HG03460 (cell line): ENCODE data around the gene KCNC3.

ENCODE experiments used
- ATAC-seq: cut with Tn5 transposase; IDR thresholded peaks from one replicate; pipeline ENCODE4 v1.9.1; 2021; ENCODE audit not compliant: unreplicated experiment

KCNC3 gene

DNA sequence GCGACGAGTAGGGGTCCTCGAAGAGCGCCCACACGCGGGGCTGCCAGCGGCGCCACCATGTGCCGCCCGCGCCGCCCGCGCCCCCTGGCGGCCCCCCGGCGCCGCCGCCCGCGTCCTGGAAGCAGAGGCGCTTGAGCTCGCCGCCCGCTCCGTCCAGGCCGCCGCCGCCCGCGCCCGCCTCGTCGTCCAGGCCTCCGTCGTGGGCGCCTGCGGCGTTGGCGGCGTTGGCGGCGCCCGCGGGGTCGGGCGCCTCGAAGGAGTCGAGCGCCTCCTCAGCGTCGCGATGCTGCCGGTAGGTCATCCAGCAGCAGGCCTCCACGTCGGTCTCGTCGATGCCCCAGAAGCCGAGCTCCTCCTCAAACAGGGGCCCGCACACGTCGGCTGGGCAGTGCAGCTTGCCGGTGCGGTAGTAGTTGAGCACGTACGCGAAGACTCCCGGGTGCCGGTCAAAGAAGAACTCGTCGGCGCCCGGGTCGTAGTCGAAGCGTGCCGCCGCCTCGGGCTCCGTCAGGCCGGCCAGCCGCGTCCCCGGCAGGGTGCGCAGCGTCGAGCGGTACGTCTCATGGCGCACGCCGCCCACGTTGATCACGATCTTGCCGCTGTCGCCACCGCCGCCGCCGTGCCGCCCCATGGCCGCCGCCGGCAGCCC is 829 bp downstream of the KCNC3 start:
- ATAC-seq, result no peak

GRCh38 chr19:50327461-50328223 is 1.5 kb downstream of the KCNC3 start:
- ATAC-seq, result no peak

DNA sequence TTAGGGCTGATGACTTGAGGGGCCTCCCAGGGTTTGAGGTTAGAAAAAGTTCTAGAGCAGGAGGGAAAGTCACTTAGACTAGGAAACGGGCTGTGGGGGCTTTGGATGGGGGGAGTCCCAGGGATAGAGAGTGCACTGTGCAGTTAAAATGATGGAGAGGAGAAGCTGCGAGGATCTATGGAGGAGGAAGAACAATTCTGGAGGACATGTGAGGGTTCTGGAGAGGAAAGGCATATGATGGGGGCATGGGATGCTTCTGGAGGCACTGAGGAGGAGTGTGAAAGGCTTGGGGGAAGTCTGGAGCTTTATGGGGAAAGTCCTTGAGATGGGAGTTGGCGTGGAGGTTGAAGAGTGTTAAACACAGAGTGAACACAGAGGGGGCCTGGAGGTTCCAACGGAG is 2.2 kb downstream of the KCNC3 start:
- no peak for ATAC-seq

DNA sequence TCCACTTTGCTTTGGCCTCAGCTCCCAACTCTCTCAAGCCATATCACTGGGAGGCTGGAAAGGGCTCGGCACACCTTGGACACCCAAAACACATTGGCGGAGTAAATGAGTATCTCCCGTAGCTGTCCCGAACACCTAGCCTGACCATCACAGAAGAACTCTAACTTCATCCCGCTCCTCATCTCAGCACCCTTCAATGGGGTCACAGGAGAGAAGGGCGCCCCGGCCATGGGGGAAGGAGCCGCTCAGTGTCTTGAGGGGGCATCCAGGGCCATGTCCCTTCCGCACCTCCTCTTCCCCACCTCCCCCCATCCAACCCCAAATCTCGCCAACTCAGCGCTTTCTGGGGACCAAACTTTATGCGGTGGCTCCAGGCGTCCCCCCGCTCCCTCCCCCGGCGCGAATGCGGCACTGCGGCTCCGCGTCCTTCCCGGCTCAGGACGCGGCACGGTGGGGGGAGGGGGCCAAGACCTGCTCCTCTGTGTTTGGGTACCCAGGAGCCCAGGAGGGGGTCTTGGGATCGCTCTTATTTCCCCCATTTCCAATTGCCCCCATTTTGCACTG is 3.0 kb downstream of the KCNC3 start:
- no peak for ATAC-seq

GRCh38 chr19:50325310-50326100 is 3.7 kb downstream of the KCNC3 start:
- ATAC-seq, result no peak

GRCh38 chr19:50324331-50324730 is 4.8 kb downstream of the KCNC3 start:
- no peak for ATAC-seq

- ATAC-seq, result no peak
Measured at GRCh38 chr19:50323782-50324133, 5.4 kb downstream of the KCNC3 start.

- no peak for ATAC-seq
Measured at GRCh38 chr19:50322931-50323781, 6.0 kb downstream of the KCNC3 start.

GRCh38 chr19:50322234-50322633 is 6.9 kb downstream of the KCNC3 start:
- ATAC-seq, result no peak

DNA sequence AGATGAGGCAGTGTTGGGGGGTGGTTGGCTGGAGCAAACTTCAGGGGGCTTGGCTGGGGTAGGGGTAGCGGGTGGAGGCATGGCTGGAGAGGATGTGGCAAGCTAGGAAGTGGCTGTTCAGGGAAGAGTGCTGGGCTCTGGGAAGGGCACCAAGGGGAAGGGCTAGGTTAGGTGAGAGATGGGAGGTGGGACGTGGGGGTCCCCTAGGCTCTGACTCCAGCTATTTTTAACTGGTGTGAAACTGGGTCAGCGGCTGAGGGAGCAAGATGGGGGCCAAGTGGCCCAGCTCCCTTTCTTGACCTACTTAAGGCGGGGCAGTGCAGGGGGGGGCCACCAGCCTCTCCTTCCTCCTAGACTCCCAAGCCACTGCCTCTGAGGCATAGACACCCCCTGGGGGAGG is 7.3 kb downstream of the KCNC3 start:
- no peak for ATAC-seq

GRCh38 chr19:50320596-50320995 is 8.6 kb downstream of the KCNC3 start:
- no peak for ATAC-seq

DNA sequence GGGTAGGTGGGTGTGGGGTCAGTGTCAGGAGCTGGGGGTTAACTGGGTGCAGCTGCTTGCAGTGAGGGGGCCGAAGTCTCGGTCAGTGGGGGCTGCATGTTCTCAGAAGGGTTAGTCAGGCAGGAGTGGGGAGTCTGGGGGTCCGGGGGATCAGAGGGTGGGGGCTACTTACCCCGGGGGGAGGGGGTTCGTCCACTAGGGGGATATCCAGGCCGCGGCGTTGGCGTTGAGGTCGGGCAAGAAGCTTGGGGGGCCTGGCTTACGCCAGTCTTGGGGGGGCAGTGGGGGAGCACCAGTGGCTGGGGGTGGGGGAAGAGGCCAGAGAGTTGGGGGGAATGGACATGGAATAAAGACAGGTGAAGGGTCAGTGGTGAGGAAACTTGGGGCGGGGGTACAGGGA is 9.1 kb downstream of the KCNC3 start:
- no peak for ATAC-seq

DNA sequence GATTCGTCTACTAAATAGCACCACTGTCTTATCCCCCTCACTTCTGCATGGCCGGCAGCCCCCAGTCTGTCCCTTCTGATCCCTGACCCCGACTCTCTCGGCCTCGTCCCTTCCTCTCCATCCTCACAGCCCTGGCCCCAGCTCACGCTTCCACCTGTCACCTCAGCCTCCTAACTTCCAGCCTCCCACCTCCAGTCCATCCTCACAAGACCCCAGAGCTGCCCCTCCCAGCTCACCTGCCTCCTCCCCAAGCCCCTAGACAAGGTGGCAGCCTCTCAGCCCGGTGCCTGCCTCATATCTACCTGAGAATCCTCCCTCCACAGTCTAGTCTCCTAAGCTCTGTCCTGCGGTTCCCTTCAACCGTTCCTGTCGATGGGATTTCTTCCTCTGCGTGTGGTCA is 10.0 kb downstream of the KCNC3 start:
- ATAC-seq, result no peak

DNA sequence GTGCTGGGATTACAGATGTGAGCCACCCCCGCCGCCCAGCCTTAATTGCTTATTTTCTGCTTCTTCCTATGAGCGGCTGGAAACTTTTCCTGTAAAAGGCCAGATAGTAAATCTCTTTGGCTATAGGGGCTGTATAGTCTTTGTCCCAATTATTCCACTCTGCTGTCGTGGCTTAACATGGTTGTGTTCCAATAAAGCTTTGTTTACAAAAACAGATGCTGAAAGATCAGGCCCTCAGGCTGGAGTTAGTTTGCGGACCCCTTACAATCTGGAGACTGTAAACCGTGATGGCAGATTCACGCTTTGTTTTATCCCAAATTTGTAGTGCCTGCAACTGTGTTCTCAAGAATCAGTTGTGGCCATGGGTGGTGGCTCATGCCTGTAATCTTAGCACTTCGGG is 10.7 kb downstream of the KCNC3 start:
- no peak for ATAC-seq

DNA sequence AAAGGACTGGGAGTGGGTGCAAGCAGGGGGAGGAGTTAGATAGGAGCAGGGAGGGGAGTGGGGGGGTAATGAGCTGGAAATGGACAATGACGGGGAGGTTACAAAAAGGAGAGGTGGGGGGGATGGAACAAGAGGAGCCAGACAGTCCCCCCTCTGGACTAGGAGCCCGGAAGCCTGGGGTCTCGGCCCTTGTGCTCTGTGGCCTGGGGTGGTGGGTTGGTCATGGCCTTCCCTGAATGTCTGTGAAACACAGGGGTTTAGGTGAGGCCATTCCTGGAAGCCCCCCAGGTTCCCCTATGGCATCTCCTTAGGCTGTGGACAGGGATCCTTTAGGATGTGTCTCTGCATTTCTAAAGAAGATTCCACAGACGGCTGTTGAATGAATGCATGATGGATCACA is 12.1 kb downstream of the KCNC3 start:
- ATAC-seq, result no peak

GRCh38 chr19:50315773-50316448 is 13.3 kb downstream of the KCNC3 start:
- no peak for ATAC-seq

- ATAC-seq, result no peak
Measured at GRCh38 chr19:50314724-50315708, 14.2 kb downstream of the KCNC3 start.

GRCh38 chr19:50313812-50314536 is 15.2 kb downstream of the KCNC3 start:
- ATAC-seq, result no peak
